Measurements from ENCODE around the gene COX20.
A peak's percentile ranks its signal among the peaks of the same experiment; 100 is the strongest.

COX20 gene

GRCh38 chr1:244841273-244841927 is 5.9 kb downstream of the COX20 start:
- TF ChIP-seq CTCF (IDR thresholded peaks at IDR 0.05), result no peak
- Histone ChIP-seq H3K27ac (no peak overlapping the region), H3K27me3 (no peaks in the 10 kb centered on the region), H3K4me1 (ENCODE audit: control insufficient read depth in 1 of 2, insufficient read depth in 1 of 2, low read depth in 1 of 2, low read length in 1 of 2) (peaks cover under 1 to 5% of the 10 kb centered on the region in 2 experiments), H3K9me3 (no peaks in the 10 kb centered on the region), H3K36me3 (peaks cover 68% of the 10 kb centered on the region), H3K4me3 (ENCODE audit: low read depth in 1 of 2, low read length in 1 of 2) (no peak overlapping the region)

- H3K27ac ChIP-seq, result no peak overlapping the region
- H3K36me3 ChIP-seq, result peaks cover 84% of the 10 kb centered on the region
- no peaks in the 10 kb centered on the region for H3K27me3 ChIP-seq
- TF ChIP-seq CTCF (IDR thresholded peaks at IDR 0.05), result no peak
- H3K4me1 ChIP-seq (ENCODE audit: control insufficient read depth in 1 of 2, insufficient read depth in 1 of 2, low read depth in 1 of 2, low read length in 1 of 2), result no peaks in the 10 kb centered on the region
- no peak overlapping the region for H3K4me3 ChIP-seq (ENCODE audit: low read depth in 1 of 2, low read length in 1 of 2)
- H3K9me3 ChIP-seq, result no peaks in the 10 kb centered on the region
Observed at GRCh38 chr1:244843148-244843978, 7.9 kb downstream of the COX20 start.

GRCh38 chr1:244844155-244845121 is 9.0 kb downstream of the COX20 start:
- no peak for TF ChIP-seq CTCF (IDR thresholded peaks at IDR 0.05)
- H3K9me3 ChIP-seq, result no peaks in the 10 kb centered on the region
- no peak overlapping the region for H3K27ac ChIP-seq
- H3K36me3 ChIP-seq, result peaks cover 89% of the 10 kb centered on the region
- no peak overlapping the region for H3K4me3 ChIP-seq (ENCODE audit: low read depth in 1 of 2, low read length in 1 of 2)
- H3K4me1 ChIP-seq (ENCODE audit: control insufficient read depth in 1 of 2, insufficient read depth in 1 of 2, low read depth in 1 of 2, low read length in 1 of 2), result no peaks in the 10 kb centered on the region
- H3K27me3 ChIP-seq, result no peaks in the 10 kb centered on the region

GRCh38 chr1:244846653-244847052 is 11.2 kb downstream of the COX20 start:
- no peaks in the 10 kb centered on the region for H3K9me3 ChIP-seq
- no peak overlapping the region for H3K4me3 ChIP-seq (ENCODE audit: low read depth in 1 of 2, low read length in 1 of 2)
- TF ChIP-seq CTCF (IDR thresholded peaks at IDR 0.05), result no peak
- no peaks in the 10 kb centered on the region for H3K4me1 ChIP-seq (ENCODE audit: control insufficient read depth in 1 of 2, insufficient read depth in 1 of 2, low read depth in 1 of 2, low read length in 1 of 2)
- no peak overlapping the region for H3K27ac ChIP-seq
- no peaks in the 10 kb centered on the region for H3K27me3 ChIP-seq
- peaks cover 83% of the 10 kb centered on the region for H3K36me3 ChIP-seq

GRCh38 chr1:244849189-244849866 is 13.9 kb downstream of the COX20 start:
- H3K4me1 ChIP-seq (ENCODE audit: control insufficient read depth in 1 of 2, insufficient read depth in 1 of 2, low read depth in 1 of 2, low read length in 1 of 2), result peaks cover 8 to 10% of the 10 kb centered on the region in 2 experiments
- peak overlapping the region; percentile 5 for H3K27ac ChIP-seq
- H3K9me3 ChIP-seq, result no peaks in the 10 kb centered on the region
- TF ChIP-seq CTCF (IDR thresholded peaks at IDR 0.05), result no peak
- H3K27me3 ChIP-seq, result no peaks in the 10 kb centered on the region
- H3K36me3 ChIP-seq, result peaks cover 82% of the 10 kb centered on the region
- H3K4me3 ChIP-seq (ENCODE audit: low read depth in 1 of 2, low read length in 1 of 2), result no peak overlapping the region

All from neutrophil (primary cell).